K562 treated with DMSO at 1 percent for 48 hours (cell line): ENCODE results near the gene TUBB2A. TPM values are rescaled to one million over a fixed set of nuclear protein-coding genes. Genes with fewer than 3 reads are reported as not detected.

Experiments
- total RNA-seq: library from RNA; unstranded; fragments of 300-600 nt; gene quantifications from 2 replicates; pipeline ENCODE4 v1.2.3, GENCODE V29; 2022; ENCODE audit warnings: low replicate concordance; ENCODE audit errors: extremely low read depth

Gene TUBB2A
- 266 TPM in 1 of 2 replicates, not detected in the other for total RNA-seq

GRCh38 chr6:3157131-3157933, at the start of gene TUBB2A:
TSS of gene TUBB2A (minus strand) at chr6:3157544. CDS start at chr6:3157463, 81 bp downstream.

GRCh38 chr6:3118353-3119039, 38.8 kb downstream of the TUBB2A start, which contains the start of gene BPHL:
TSS of gene BPHL (plus strand) at chr6:3118711. CDS start at chr6:3118741, 30 bp downstream.

Other genes with a start within 250 kb of the TUBB2A start
- not detected in 2 replicates for gene SERPINB6, start 186.0 kb downstream of the TUBB2A start, total RNA-seq
- not detected in 2 replicates for gene NQO2, start 157.7 kb downstream of the TUBB2A start, total RNA-seq
- gene RIPK1, start 89.0 kb downstream of the TUBB2A start, total RNA-seq: not detected in 2 replicates
- gene BPHL, start 38.8 kb downstream of the TUBB2A start, total RNA-seq: not detected in 2 replicates
- not detected in 2 replicates for gene TUBB2B, start 70.1 kb upstream of the TUBB2A start, total RNA-seq
- gene PSMG4, start 101.4 kb upstream of the TUBB2A start, total RNA-seq: not detected in 2 replicates